Activated CD4-positive, alpha-beta T cell treated with anti-CD3 and anti-CD28 coated beads, Interleukin-2, amount 10 ng/mL, durations not matched to agents 7 days and 5 days (primary cell): ENCODE data around the gene NABP1. TPM values are rescaled to one million over a fixed set of nuclear protein-coding genes. Genes with fewer than 3 reads are reported as not detected.

Source experiments
- CTCF ChIA-PET: fragments of 350-600 bp; sonication (Branson Sonifier 250); formaldehyde crosslinking; loops from one replicate; lab custom pipeline; 2021; ENCODE audit warnings: antibody characterized with exemption; lab: Charles Lee
- POLR2A ChIA-PET: fragments of 350-600 bp; sonication (Branson Sonifier 250); formaldehyde crosslinking; loops from one replicate; lab custom pipeline; 2021; ENCODE audit warnings: antibody characterized with exemption; lab: Charles Lee
- DNase-seq: peaks from one replicate; pipeline ENCODE4 v3.0.0-alpha.2; 2020
- H3K27ac Mint-ChIP-seq: one replicate; pipeline ENCODE4 v1.8.0; 2021; ENCODE audit warnings: mild to moderate bottlenecking, moderate library complexity, mixed read lengths
- H3K27me3 Mint-ChIP-seq: one replicate; pipeline ENCODE4 v1.8.0; 2021; ENCODE audit warnings: mixed read lengths
- H3K36me3 Mint-ChIP-seq: one replicate; pipeline ENCODE4 v1.8.0; 2021; ENCODE audit warnings: low read depth, mixed read lengths
- H3K4me1 Mint-ChIP-seq: one replicate; pipeline ENCODE4 v1.8.0; 2021; ENCODE audit warnings: mixed read lengths
- H3K4me3 Mint-ChIP-seq: one replicate; pipeline ENCODE4 v1.8.0; 2021; ENCODE audit warnings: mild to moderate bottlenecking, moderate library complexity, mixed read lengths
- H3K9me3 Mint-ChIP-seq: one replicate; pipeline ENCODE4 v1.8.0; 2021; ENCODE audit warnings: mixed read lengths
- total RNA-seq, 2 experiments: library from RNA; stranded (reverse); gene quantifications; one replicate each; pipeline ENCODE4 v1.2.3, GENCODE V29; 2021

The NABP1 gene
- total RNA-seq, 2 experiments from 2014 or later, result 47.1 to 48.0 TPM

- CTCF ChIA-PET, result no interaction called here
- no peak for DNase-seq
- H3K36me3 Mint-ChIP-seq, result peaks cover 35% of the 10 kb centered on the region
- POLR2A ChIA-PET, result no interaction called here
- H3K4me3 Mint-ChIP-seq, result no peak overlapping the region
- no peaks in the 10 kb centered on the region for H3K9me3 Mint-ChIP-seq
- H3K27me3 Mint-ChIP-seq, result no peaks in the 10 kb centered on the region
- peaks cover 29% of the 10 kb centered on the region for H3K4me1 Mint-ChIP-seq
- H3K27ac Mint-ChIP-seq, result no peak overlapping the region
These were observed 12.4 kb downstream of the NABP1 start for GRCh38 chr2:191690327-191690726.

GRCh38 chr2:191691016-191691735, 13.2 kb downstream of the NABP1 start:
- Mint-ChIP-seq H3K4me3 (no peak overlapping the region), H3K36me3 (peaks cover 27% of the 10 kb centered on the region), H3K27ac (no peak overlapping the region), H3K4me1 (peaks cover 23% of the 10 kb centered on the region), H3K9me3 (no peaks in the 10 kb centered on the region), H3K27me3 (no peaks in the 10 kb centered on the region)
- DNase-seq, result peak; percentile 75
- POLR2A ChIA-PET, result interaction anchor here (1.0 kb wide), 1 partner anchor 14 kb away, joined by 4 read pairs; no protein-coding TSS in a partner anchor
- CTCF ChIA-PET, result interaction anchor here (0.8 to 1.2 kb wide), 5 partner anchors 9 to 137 kb away, joined by 3 to 8 read pairs (median 4); no protein-coding TSS in a partner anchor

GRCh38 chr2:191691898-191692297, 14.0 kb downstream of the NABP1 start:
- ChIA-PET POLR2A (no interaction called here), CTCF (interaction anchor here (0.8 to 1.2 kb wide), 2 partner anchors 121 to 123 kb away, joined by 3 to 8 read pairs; no protein-coding TSS in a partner anchor)
- peaks cover 16% of the 10 kb centered on the region for H3K4me1 Mint-ChIP-seq
- H3K27ac Mint-ChIP-seq, result no peak overlapping the region
- H3K27me3 Mint-ChIP-seq, result no peaks in the 10 kb centered on the region
- no peaks in the 10 kb centered on the region for H3K9me3 Mint-ChIP-seq
- H3K4me3 Mint-ChIP-seq, result no peak overlapping the region
- H3K36me3 Mint-ChIP-seq, result peaks cover 20% of the 10 kb centered on the region
- no peak for DNase-seq

GRCh38 chr2:191692502-191693115, 14.7 kb downstream of the NABP1 start:
- peaks cover 16% of the 10 kb centered on the region for H3K36me3 Mint-ChIP-seq
- H3K4me1 Mint-ChIP-seq, result peaks cover 15% of the 10 kb centered on the region
- no peak overlapping the region for H3K27ac Mint-ChIP-seq
- no peaks in the 10 kb centered on the region for H3K27me3 Mint-ChIP-seq
- H3K9me3 Mint-ChIP-seq, result no peaks in the 10 kb centered on the region
- H3K4me3 Mint-ChIP-seq, result no peak overlapping the region
- CTCF ChIA-PET, result interaction anchor here (0.9 kb wide), 1 partner anchor 19 kb away, joined by 5 read pairs; no protein-coding TSS in a partner anchor
- DNase-seq, result no peak
- POLR2A ChIA-PET, result no interaction called here

- CTCF ChIA-PET, result interaction anchor here (0.9 kb wide), 1 partner anchor 19 kb away, joined by 5 read pairs; no protein-coding TSS in a partner anchor
- Mint-ChIP-seq H3K9me3 (peaks cover 1% of the 10 kb centered on the region), H3K4me3 (no peak overlapping the region), H3K27ac (no peak overlapping the region), H3K4me1 (peaks cover 14% of the 10 kb centered on the region), H3K27me3 (no peaks in the 10 kb centered on the region), H3K36me3 (peaks cover 16% of the 10 kb centered on the region)
- no peak for DNase-seq
- POLR2A ChIA-PET, result no interaction called here
These were observed 15.2 kb downstream of the NABP1 start for GRCh38 chr2:191693166-191693565.

GRCh38 chr2:191693778-191694177, 15.8 kb downstream of the NABP1 start:
- H3K4me3 Mint-ChIP-seq, result no peak overlapping the region
- H3K9me3 Mint-ChIP-seq, result peaks cover 4% of the 10 kb centered on the region
- peaks cover 13% of the 10 kb centered on the region for H3K36me3 Mint-ChIP-seq
- DNase-seq, result no peak
- ChIA-PET CTCF (no interaction called here), POLR2A (no interaction called here)
- H3K27me3 Mint-ChIP-seq, result no peaks in the 10 kb centered on the region
- H3K27ac Mint-ChIP-seq, result no peak overlapping the region
- H3K4me1 Mint-ChIP-seq, result peaks cover 14% of the 10 kb centered on the region

GRCh38 chr2:191696001-191696400, 18.1 kb downstream of the NABP1 start:
- DNase-seq, result no peak
- Mint-ChIP-seq H3K9me3 (peaks cover 4% of the 10 kb centered on the region), H3K27me3 (no peaks in the 10 kb centered on the region), H3K4me3 (no peak overlapping the region), H3K36me3 (peaks cover 13% of the 10 kb centered on the region), H3K4me1 (peaks cover 3% of the 10 kb centered on the region), H3K27ac (no peak overlapping the region)
- POLR2A ChIA-PET, result no interaction called here
- CTCF ChIA-PET, result interaction anchor here (0.9 to 1.6 kb wide), 2 partner anchors 12 to 466 kb away, joined by 4 read pairs; no protein-coding TSS in a partner anchor

GRCh38 chr2:191696966-191697365, 19.0 kb downstream of the NABP1 start:
- Mint-ChIP-seq H3K4me1 (no peaks in the 10 kb centered on the region), H3K27ac (no peak overlapping the region), H3K27me3 (no peaks in the 10 kb centered on the region), H3K36me3 (peaks cover 13% of the 10 kb centered on the region), H3K9me3 (peaks cover 4% of the 10 kb centered on the region), H3K4me3 (no peak overlapping the region)
- DNase-seq, result no peak
- ChIA-PET POLR2A (interaction anchor here (0.5 kb wide), 1 partner anchor 488 kb away, joined by 3 read pairs; no protein-coding TSS in a partner anchor), CTCF (interaction anchor here (1.6 to 2.0 kb wide), 3 partner anchors 10 to 465 kb away, joined by 4 to 7 read pairs (median 6); no protein-coding TSS in a partner anchor)

- Mint-ChIP-seq H3K4me3 (no peak overlapping the region), H3K27me3 (no peaks in the 10 kb centered on the region), H3K9me3 (peaks cover 4% of the 10 kb centered on the region), H3K27ac (no peak overlapping the region), H3K4me1 (no peaks in the 10 kb centered on the region), H3K36me3 (peaks cover 13% of the 10 kb centered on the region)
- DNase-seq, result no peak
- POLR2A ChIA-PET, result no interaction called here
- CTCF ChIA-PET, result interaction anchor here (1.8 to 2.0 kb wide), 2 partner anchors 10 to 144 kb away, joined by 6 to 7 read pairs; no protein-coding TSS in a partner anchor
These were observed 19.9 kb downstream of the NABP1 start for GRCh38 chr2:191697870-191698269.

GRCh38 chr2:191699341-191699945, 21.5 kb downstream of the NABP1 start:
- Mint-ChIP-seq H3K9me3 (peaks cover 4% of the 10 kb centered on the region), H3K27ac (no peak overlapping the region), H3K36me3 (peaks cover 8% of the 10 kb centered on the region), H3K4me3 (no peak overlapping the region), H3K27me3 (no peaks in the 10 kb centered on the region), H3K4me1 (no peaks in the 10 kb centered on the region)
- CTCF ChIA-PET, result no interaction called here
- POLR2A ChIA-PET, result no interaction called here
- DNase-seq, result no peak

GRCh38 chr2:191701029-191701428, 23.1 kb downstream of the NABP1 start:
- ChIA-PET CTCF (no interaction called here), POLR2A (interaction anchor here (0.7 kb wide), 1 partner anchor 10 kb away, joined by 3 read pairs; no protein-coding TSS in a partner anchor)
- peaks cover 4% of the 10 kb centered on the region for H3K9me3 Mint-ChIP-seq
- H3K27me3 Mint-ChIP-seq, result no peaks in the 10 kb centered on the region
- H3K36me3 Mint-ChIP-seq, result peaks cover 8% of the 10 kb centered on the region
- H3K4me3 Mint-ChIP-seq, result no peak overlapping the region
- no peak for DNase-seq
- H3K4me1 Mint-ChIP-seq, result no peaks in the 10 kb centered on the region
- no peak overlapping the region for H3K27ac Mint-ChIP-seq

GRCh38 chr2:191701696-191702095, 23.8 kb downstream of the NABP1 start:
- Mint-ChIP-seq H3K9me3 (peaks cover 4% of the 10 kb centered on the region), H3K27me3 (no peaks in the 10 kb centered on the region), H3K4me3 (no peak overlapping the region), H3K36me3 (peaks cover 8% of the 10 kb centered on the region), H3K4me1 (no peaks in the 10 kb centered on the region), H3K27ac (no peak overlapping the region)
- DNase-seq, result no peak
- ChIA-PET CTCF (no interaction called here), POLR2A (no interaction called here)
